ENCODE measurements around the gene FKBP15.

DNA sequence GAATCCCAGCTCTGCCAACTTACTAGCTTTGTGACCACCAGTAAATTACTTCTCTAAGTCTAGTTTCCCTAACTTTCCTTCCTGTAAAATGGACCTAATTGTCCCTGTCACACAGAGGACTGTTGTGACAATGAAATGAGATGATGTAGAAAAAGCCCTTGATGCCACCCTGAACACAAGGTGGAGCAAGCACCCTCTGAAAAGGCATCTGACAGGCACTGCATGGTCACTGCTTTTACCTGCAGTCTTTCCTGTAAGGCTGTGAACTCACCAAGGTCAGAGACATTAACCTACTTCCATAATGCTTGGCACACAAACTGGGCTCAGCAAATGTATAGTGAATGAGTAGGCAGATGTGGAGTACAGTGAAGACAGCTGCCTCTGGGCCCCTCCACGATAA is 64.2 kb downstream of the FKBP15 start:
- TF ChIP-seq, protein P1, sequence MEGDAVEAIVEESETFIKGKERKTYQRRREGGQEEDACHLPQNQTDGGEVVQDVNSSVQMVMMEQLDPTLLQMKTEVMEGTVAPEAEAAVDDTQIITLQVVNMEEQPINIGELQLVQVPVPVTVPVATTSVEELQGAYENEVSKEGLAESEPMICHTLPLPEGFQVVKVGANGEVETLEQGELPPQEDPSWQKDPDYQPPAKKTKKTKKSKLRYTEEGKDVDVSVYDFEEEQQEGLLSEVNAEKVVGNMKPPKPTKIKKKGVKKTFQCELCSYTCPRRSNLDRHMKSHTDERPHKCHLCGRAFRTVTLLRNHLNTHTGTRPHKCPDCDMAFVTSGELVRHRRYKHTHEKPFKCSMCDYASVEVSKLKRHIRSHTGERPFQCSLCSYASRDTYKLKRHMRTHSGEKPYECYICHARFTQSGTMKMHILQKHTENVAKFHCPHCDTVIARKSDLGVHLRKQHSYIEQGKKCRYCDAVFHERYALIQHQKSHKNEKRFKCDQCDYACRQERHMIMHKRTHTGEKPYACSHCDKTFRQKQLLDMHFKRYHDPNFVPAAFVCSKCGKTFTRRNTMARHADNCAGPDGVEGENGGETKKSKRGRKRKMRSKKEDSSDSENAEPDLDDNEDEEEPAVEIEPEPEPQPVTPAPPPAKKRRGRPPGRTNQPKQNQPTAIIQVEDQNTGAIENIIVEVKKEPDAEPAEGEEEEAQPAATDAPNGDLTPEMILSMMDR (IDR thresholded peaks at IDR 0.05; ENCODE audit: poor library complexity, severe bottlenecking) = no peak
- TF ChIP-seq EZH2 (IDR thresholded peaks at IDR 0.05; ENCODE audit: borderline replicate concordance, insufficient read depth, low read length, poor library complexity, severe bottlenecking) (no peak), RAD21 (conservative IDR thresholded peaks at IDR 0.05) (no peak), TAF1 (IDR thresholded peaks at IDR 0.05; ENCODE audit: low read depth) (no peak), POLR2AphosphoS5 (IDR thresholded peaks at IDR 0.05) (no peak)
- TF ChIP-seq, protein P2, sequence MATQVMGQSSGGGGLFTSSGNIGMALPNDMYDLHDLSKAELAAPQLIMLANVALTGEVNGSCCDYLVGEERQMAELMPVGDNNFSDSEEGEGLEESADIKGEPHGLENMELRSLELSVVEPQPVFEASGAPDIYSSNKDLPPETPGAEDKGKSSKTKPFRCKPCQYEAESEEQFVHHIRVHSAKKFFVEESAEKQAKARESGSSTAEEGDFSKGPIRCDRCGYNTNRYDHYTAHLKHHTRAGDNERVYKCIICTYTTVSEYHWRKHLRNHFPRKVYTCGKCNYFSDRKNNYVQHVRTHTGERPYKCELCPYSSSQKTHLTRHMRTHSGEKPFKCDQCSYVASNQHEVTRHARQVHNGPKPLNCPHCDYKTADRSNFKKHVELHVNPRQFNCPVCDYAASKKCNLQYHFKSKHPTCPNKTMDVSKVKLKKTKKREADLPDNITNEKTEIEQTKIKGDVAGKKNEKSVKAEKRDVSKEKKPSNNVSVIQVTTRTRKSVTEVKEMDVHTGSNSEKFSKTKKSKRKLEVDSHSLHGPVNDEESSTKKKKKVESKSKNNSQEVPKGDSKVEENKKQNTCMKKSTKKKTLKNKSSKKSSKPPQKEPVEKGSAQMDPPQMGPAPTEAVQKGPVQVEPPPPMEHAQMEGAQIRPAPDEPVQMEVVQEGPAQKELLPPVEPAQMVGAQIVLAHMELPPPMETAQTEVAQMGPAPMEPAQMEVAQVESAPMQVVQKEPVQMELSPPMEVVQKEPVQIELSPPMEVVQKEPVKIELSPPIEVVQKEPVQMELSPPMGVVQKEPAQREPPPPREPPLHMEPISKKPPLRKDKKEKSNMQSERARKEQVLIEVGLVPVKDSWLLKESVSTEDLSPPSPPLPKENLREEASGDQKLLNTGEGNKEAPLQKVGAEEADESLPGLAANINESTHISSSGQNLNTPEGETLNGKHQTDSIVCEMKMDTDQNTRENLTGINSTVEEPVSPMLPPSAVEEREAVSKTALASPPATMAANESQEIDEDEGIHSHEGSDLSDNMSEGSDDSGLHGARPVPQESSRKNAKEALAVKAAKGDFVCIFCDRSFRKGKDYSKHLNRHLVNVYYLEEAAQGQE (IDR thresholded peaks at IDR 0.05; ENCODE audit: borderline replicate concordance) = no peak
